DOHH2 (cell line): ENCODE results near the gene YBEY.

Experiments
- H3F3A ChIP-seq: fragments of 200-600 bp; sonication (generic), shearing (Covaris generic); 2 replicates; pipeline ENCODE4 v1.6.0; 2016; ENCODE audit warnings: antibody characterized with exemption, mild to moderate bottlenecking; ENCODE audit not compliant: control insufficient read depth, insufficient read depth
- H3K27ac ChIP-seq: fragments of 200-600 bp; sonication (generic); 2 replicates; pipeline ENCODE4 v1.5.1; 2014; ENCODE audit warnings: low read depth, mild to moderate bottlenecking, low read length, moderate library complexity
- H3K27me3 ChIP-seq: fragments of 200-600 bp; sonication (generic); 2 replicates; pipeline ENCODE4 v1.6.1; 2014; ENCODE audit warnings: mild to moderate bottlenecking, low read length, mixed read lengths; ENCODE audit not compliant: control insufficient read depth
- H3K36me3 ChIP-seq: fragments of 200-600 bp; sonication (generic); 2 replicates; pipeline ENCODE4 v1.6.1; 2014; ENCODE audit warnings: mild to moderate bottlenecking, low read length, moderate library complexity, mixed read lengths; ENCODE audit not compliant: control insufficient read depth
- H3K4me1 ChIP-seq: fragments of 200-600 bp; sonication (generic); 2 replicates; pipeline ENCODE4 v1.6.1; 2014; ENCODE audit warnings: mild to moderate bottlenecking, low read length, mixed read lengths; ENCODE audit not compliant: control insufficient read depth
- H3K4me2 ChIP-seq: fragments of 200-600 bp; sonication (generic); 2 replicates; pipeline ENCODE4 v1.6.0; 2014; ENCODE audit warnings: mild to moderate bottlenecking, low read length, moderate library complexity
- H3K4me3 ChIP-seq: fragments of 200-600 bp; sonication (generic); 2 replicates; pipeline ENCODE4 v1.5.1; 2014; ENCODE audit warnings: mild to moderate bottlenecking, low read length, mixed read lengths
- H3K79me2 ChIP-seq: fragments of 200-600 bp; sonication (generic); 2 replicates; pipeline ENCODE4 v1.6.1; 2014; ENCODE audit warnings: mild to moderate bottlenecking, low read length, mixed read lengths; ENCODE audit not compliant: control insufficient read depth
- H3K9me2 ChIP-seq: fragments of 200-600 bp; sonication (generic); replicated peaks from 2 replicates; pipeline ENCODE4 v1.6.1; 2014; ENCODE audit warnings: mild to moderate bottlenecking, low read length, mixed read lengths; ENCODE audit not compliant: control insufficient read depth
- H3K9me3 ChIP-seq: fragments of 200-600 bp; sonication (generic); 2 replicates; pipeline ENCODE4 v1.6.1; 2014; ENCODE audit warnings: antibody characterized with exemption, low read length, mixed read lengths; ENCODE audit not compliant: control insufficient read depth, insufficient read depth
- H4K20me1 ChIP-seq: fragments of 200-600 bp; sonication (generic); 2 replicates; pipeline ENCODE4 v1.6.0; 2014; ENCODE audit warnings: low read depth, mild to moderate bottlenecking, antibody characterized with exemption, low read length, moderate library complexity; ENCODE audit not compliant: control insufficient read depth, insufficient read depth
- CTCF ChIP-seq: fragments of 200-600 bp; sonication (generic); IDR thresholded peaks from one replicate; pipeline ENCODE4 v1.5.1; 2014; ENCODE audit warnings: antibody characterized with exemption, mild to moderate bottlenecking, low read depth, low read length; ENCODE audit not compliant: poor library complexity, severe bottlenecking
- EZH2phosphoT487 ChIP-seq: fragments of 200-600 bp; sonication (generic); IDR thresholded peaks from 2 replicates; pipeline ENCODE4 v1.6.1; 2017; ENCODE audit warnings: borderline replicate concordance, mild to moderate bottlenecking, antibody characterized with exemption, low read length, moderate library complexity, mixed read lengths

Gene YBEY

GRCh38 chr21:46253610-46254124 is 32.5 kb upstream of the YBEY start:
- H3K27ac ChIP-seq: peak overlapping the region; percentile 25
- no peak overlapping the region for H3K4me3 ChIP-seq

GRCh38 chr21:46254208-46254975 is 31.8 kb upstream of the YBEY start:
- Histone ChIP-seq H3K9me3 (no peaks in the 10 kb centered on the region), H3K27me3 (no peaks in the 10 kb centered on the region), H3F3A (peaks cover 11% of the 10 kb centered on the region), H3K9me2 (no peaks in the 10 kb centered on the region), H3K79me2 (peaks cover 2% of the 10 kb centered on the region; the same call in 1 of the 2 replicates), H3K4me3 (no peak overlapping the region), H3K4me1 (peaks cover 42% of the 10 kb centered on the region), H3K27ac (peak overlapping the region; percentile 25), H3K4me2 (0 out of 2 replicates have a peak overlapping the region, but pooled peaks have one; percentile 25), H3K36me3 (peaks cover 90% of the 10 kb centered on the region), H4K20me1 (0 out of 2 replicates have a peak, but pooled peaks cover 3% of the 10 kb centered on the region)
- no peak for TF ChIP-seq EZH2phosphoT487
- TF ChIP-seq CTCF: no peak

More at GRCh38 chr21:46253610-46254124, 32.5 kb upstream of the YBEY start:
- Histone ChIP-seq H3K4me1 (peaks cover 42% of the 10 kb centered on the region), H4K20me1 (0 out of 2 replicates have a peak, but pooled peaks cover 3% of the 10 kb centered on the region), H3K9me3 (no peaks in the 10 kb centered on the region), H3K9me2 (no peaks in the 10 kb centered on the region), H3K4me2 (no peak overlapping the region), H3K79me2 (peaks cover 2% of the 10 kb centered on the region; the same call in 1 of the 2 replicates), H3K36me3 (peaks cover 93% of the 10 kb centered on the region), H3K27me3 (no peaks in the 10 kb centered on the region), H3F3A (peaks cover 11% of the 10 kb centered on the region)
- TF ChIP-seq EZH2phosphoT487: no peak
- TF ChIP-seq CTCF: no peak

- Histone ChIP-seq H4K20me1 (0 out of 2 replicates have a peak, but pooled peaks cover 3% of the 10 kb centered on the region), H3K36me3 (peaks cover 83% of the 10 kb centered on the region), H3K79me2 (peaks cover 2% of the 10 kb centered on the region; the same call in 1 of the 2 replicates), H3K9me2 (no peaks in the 10 kb centered on the region), H3K4me1 (peaks cover 36% of the 10 kb centered on the region), H3K4me3 (no peak overlapping the region), H3K9me3 (no peaks in the 10 kb centered on the region), H3K4me2 (no peak overlapping the region), H3K27me3 (no peaks in the 10 kb centered on the region), H3K27ac (no peak overlapping the region), H3F3A (peaks cover 11% of the 10 kb centered on the region)
- no peak for TF ChIP-seq EZH2phosphoT487
- TF ChIP-seq CTCF: no peak
Observed at GRCh38 chr21:46255166-46255565, 31.0 kb upstream of the YBEY start.
